GM19035 (cell line): ENCODE data around the gene SLC16A9.

Experiments
- ATAC-seq: cut with Tn5 transposase; IDR thresholded peaks from one replicate; pipeline ENCODE4 v1.9.1; 2021; ENCODE audit not compliant: unreplicated experiment

SLC16A9 gene

DNA sequence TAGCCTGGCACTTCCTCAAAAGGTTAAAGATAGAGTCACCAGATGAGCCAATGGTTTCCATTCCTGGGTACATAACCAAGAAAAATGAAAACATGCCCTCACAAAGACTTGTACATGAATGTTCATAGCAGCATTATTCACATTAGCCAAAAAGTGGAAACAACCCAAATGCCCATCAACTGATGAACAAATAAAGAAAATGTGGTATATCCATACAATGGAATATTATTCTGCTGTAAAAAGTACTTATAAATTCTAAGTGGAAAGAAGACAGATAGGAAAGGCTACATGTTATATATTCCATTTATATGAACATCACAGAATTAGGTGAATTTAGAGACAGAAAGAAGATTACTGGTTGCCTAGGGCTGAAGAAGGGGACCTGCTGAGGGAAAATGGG, 10.7 kb upstream of the SLC16A9 start:
- ATAC-seq, result no peak

DNA sequence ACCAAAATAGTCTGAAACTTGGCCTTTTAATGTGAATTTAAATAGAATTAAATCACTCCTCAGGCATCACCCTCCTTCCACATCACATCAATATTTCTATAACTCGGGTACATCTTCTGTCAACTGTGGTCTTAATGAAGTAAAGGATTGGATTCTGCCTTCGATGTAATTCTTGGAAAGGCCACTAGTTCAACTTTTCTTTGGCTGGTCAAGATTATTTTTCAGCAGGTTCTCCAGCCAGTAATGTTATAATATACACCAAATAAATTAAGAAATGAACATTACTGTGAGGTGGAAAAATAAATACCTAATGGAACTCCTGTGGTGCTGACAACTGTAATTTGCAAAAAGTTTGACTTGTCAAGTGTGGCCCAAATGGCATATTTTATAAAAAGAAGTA, 9.7 kb upstream of the SLC16A9 start:
- no peak for ATAC-seq

DNA sequence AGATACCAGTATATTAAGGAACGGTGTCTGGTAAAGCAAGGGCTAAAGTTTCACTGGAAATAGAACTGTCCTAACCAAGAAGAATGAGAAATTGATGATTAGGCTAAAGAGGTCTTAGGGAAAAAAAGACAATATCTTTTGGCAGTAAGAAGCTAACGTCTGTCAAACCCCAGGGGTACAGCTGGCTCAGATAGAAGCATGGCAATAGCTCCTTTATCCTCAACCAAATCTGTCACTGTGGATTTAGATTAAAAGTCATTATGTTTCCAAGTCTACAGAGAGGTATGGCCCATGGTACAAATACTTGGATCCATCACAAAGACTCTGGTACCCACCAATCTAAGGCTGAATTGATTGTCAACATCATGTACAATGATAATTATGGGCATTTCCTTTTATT, 8.6 kb upstream of the SLC16A9 start:
- no peak for ATAC-seq

DNA sequence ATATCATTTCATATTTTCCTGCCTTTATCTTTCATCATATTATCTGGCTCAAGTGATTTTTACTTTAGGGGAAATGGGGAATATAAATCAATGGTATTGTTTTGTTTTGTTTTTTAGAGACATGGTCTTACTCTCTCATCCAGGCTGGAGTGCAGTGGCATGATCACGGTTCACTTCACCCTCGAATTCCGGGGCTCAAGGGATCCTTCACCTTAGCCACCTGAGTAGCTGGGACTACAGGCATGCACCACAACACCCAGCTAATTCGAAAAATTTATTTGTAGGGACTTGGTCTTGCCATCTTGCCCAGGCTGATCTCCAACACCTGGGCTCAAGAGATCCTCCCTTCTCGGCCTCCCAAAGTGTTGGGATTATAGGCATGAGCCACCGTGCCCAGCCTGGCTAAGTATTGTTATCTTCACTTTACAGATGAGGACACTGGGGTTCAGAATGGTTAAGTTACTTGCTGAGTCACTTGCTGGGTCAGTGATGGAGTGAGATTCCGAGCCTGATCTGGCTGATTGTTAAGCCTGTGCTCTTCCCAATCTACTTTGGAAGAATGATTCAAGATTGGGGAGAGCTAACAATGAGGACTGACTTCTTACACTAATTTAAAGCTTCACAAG, 3.7 kb upstream of the SLC16A9 start:
- no peak for ATAC-seq

DNA sequence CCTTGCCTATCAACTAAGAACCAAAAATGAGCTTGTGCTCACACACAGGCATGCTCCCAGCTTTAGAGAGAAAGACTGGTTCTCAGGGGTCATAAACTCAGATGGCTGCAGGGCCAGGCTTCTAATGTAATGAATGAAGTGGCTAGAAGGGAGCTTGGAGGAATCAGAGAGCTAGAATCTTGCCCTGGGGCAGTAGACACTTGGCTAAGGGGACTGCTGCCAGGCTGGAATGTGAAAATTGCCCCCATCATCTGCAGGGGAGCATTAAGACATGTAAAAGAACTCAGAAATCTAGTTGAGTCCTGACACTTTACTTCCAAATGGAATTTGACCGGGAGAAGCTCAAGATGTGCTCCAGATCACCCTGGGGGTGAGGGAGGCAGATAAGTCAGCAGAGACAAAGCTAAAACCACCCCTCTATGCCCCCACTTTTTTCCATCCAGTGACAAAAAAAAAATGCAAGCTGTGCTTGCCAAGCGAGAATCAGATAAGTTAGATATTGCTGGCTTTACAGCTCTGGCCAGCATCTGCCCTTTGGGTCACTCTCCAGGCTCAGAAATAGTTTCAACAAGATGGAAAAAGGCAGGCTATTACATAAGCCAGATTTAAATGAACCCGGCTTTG, 2.3 kb upstream of the SLC16A9 start:
- no peak for ATAC-seq

DNA sequence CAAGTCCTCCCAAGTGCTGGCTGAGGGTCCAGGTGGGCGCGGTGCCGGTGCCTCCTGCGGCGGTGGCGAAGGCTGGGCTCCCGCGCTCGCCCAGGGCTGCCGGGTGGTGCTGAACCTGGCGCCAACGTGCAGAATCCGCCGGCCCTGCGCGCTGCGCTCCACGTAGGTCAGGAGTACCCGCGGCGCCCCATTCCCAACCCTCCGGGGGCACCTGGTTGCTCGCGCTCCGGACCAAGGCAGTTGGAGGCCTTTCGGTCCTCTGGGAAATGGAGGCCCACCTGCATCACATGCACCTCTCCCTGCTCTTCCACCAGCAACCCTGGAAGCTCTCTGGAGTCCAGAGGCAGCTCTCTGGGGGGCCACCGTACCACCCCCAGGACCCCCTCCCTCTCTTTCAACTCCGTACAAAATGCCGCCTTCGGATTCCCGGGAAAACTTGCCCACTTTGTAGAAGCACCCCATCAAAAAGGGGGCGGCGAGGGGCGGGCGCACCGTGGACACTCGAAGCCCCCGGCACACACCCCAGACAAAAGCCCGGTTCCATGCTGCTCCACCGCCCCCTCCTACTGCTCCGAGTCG, 745 bp downstream of the SLC16A9 start:
- ATAC-seq, result no peak

DNA sequence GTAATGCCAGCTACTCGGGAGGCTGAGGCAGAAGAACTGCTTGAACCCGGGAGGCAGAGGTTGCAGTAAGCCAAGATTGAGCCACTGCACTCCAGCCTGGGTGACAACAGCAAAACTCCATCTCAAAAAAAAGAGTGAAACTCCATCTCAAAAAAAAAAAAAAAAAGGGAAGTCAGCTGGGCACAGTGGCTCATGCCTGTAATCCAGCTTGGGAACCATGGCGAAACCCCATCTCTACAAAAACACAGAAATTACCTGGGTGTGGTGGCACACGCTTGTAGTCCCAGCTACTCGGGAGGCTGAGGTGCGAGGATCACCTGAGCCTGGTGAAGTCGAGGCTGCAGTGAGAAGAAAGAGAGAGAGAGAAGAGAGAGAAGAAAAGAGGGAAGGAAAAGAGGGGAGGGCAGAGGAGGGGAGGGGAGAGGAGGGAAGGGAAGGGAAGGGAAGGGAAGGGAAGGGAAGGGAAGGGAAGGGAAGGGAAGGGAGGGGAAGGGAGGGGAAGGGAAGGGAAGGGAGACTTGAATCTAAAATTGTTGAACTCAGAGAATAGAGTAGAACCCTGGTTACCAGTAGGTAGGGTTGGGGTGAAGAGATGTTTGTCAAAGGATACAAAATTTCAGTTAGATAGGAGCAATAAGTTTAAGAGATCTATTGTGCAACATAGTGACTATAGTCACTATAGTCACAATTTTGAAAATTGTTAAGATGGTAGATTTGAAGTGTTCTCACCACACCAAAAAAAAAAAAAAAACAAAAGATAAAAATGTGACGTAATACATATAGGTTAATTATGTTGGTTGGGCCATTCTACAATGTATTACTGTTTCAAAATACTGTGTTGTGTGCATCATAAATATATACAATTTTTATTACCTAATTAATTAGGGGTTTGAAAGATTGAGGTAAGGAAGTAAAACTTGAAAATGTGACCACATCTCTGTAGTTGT, 2.5 kb downstream of the SLC16A9 start:
- ATAC-seq, result no peak

DNA sequence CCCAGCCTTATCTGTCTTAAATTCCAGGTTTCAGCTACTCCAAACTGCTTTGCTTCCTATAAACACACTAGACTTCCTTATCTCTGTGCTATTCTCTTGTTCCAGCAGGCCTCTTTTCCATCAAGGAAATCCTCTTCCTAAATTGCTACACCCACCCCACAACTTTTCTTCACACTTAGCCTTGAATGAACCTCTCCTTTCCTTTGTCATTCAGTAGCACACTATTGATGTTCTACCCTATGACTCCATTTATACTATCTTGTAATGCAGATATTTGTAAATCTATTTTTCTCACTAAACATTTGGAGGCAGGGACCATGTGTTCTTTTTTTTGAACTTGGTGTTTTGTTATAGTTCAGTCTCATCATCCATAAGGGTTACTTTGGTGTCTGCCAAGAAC, 3.7 kb downstream of the SLC16A9 start:
- ATAC-seq, result no peak

DNA sequence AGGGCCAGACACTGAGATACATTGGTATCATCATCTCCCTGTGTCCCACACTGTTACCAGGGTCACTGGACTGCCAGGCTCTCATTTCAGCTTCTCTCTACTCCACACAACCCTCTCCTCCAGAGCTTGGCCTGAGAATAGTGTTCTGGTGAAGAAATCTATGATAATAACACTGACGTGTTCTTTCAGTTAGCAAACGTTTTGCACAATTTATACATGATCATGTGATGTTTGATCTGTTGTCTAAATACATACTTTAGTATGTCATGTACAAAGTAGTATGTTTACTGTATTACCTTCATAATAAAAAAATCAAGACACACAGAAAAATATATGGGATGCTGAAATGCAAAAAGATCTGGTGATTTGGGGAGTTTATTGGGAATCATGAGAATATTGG, 5.0 kb downstream of the SLC16A9 start:
- ATAC-seq, result no peak

DNA sequence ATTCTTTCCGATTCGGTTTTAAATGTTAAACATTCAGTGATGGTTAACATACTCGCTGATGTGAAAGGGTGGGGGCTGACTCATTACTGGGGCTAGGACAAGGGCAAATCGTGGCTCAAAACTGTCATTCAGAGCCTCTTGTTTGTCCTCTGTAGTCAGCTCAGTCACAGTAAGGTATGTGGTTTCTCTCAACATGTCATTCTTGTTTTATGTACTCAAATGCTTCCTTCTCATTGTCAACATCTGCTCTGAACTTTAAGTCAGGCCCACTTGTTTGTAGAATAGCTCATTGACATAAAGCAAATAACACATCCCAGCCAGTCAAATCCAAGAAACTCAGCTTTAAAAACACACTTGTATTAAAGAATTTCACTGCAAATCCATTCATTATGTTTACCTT, 7.3 kb downstream of the SLC16A9 start:
- ATAC-seq, result no peak

DNA sequence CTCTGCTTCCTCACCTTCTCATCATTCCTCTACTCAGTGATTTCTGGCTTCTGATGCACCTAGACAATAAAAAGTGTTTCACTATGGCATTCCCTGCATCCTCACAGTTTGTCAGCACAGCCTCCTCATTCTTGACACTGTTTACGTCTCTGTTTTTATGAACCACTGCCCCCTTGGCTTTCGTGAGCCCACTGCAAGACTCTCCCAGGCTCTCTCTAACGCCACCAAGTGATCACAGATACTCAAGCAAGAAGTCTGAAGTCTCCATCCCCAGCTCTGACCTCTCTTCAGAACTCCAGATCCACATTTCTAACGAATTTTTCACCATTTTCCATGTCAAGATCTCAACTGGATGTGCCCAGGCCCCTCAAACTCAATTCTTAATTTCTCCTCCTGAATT, 8.9 kb downstream of the SLC16A9 start:
- no peak for ATAC-seq

DNA sequence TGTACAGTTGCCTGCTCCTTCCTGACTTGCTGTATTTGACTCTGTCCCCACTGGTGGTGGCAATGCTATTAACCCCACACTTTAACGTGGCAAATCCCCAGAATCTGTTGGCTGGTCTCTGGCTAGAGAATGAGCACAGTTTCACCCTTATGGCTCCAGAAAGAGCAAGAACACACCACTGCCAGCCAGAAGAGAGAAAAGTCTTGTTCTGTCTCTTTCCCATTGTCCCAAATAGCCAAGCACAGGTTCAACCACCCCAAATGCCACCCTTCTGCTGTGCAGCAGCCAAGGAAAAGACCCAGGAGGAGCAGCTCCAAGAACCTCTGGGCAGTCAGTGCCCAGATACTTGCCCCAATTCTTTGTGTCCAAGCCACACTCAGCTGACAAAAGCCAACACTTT, 11.3 kb downstream of the SLC16A9 start:
- no peak for ATAC-seq

DNA sequence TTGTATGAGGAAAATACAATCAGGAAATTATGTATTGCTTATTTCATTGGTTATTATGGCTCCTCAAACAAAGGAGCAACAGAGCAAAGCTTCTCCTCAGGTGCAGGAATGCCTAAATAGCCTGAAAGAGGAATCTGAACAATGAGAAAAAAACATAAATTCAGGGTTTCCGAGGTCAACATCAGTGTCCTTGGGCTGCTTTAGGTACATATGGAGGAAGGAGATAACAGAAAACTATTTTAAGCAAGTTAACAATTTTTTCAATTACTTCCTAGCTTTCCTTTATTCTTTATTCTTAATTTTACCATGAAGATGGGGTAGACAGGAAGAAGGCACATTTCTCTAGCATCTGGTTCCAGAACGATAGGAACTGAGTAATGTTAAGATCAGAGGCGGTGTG, 14.0 kb downstream of the SLC16A9 start:
- ATAC-seq, result no peak

DNA sequence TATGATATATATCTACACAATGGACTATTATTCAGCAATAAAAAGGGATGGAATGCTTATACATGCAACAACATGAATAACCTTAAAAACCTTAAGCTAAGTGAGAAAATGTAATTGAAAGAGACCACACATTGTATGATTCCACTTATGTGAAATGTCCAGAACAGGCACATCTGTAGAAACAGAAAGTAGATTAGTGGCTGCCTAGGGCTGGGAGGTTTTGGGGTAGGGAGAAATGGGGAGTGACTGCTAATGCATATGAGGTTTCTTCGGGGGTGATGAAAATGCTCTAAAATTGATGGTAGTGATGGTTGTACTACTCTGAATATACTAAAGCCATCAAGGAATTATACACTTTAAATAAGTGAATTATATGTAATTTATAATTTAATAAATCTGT, 14.7 kb downstream of the SLC16A9 start:
- ATAC-seq, result no peak

DNA sequence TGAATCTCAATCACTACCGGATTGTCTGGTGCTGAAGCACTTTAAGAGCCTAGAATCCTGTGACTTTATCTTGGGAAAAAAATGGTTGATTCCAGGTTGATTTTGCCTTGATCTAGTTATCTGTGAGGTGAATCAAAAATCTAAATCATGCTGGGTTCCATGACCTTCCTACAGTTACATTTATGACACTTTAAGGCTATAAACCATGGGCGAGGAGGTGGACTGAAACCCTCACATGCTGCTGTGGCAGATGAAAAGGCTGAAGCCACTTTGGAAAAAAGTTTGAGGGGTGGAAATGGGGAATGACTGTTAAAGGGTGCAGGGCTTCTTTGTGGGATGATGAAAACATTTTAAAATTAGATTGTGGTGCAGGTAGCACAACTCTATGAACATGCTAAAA, 17.5 kb downstream of the SLC16A9 start:
- no peak for ATAC-seq

DNA sequence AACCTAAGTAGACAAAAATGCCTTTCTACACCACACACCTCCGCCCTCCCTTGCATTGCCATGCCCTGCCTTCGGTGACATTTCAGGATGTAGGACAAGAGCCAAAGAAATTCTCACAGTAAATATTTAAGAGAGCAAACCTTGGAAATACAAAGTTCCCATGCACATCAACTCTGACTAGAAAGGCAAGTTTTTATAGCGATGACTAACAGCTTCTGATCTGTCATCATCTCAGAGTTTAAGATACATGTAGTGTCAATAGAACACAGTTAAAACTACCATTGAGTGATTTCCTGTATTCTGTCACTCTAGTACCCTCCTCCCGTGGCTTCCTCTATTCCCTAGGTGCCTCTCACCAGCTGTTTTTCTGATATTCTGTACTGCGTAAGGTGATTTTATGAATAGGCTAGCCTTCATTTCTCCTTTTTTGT, 20.7 kb downstream of the SLC16A9 start:
- ATAC-seq, result no peak

DNA sequence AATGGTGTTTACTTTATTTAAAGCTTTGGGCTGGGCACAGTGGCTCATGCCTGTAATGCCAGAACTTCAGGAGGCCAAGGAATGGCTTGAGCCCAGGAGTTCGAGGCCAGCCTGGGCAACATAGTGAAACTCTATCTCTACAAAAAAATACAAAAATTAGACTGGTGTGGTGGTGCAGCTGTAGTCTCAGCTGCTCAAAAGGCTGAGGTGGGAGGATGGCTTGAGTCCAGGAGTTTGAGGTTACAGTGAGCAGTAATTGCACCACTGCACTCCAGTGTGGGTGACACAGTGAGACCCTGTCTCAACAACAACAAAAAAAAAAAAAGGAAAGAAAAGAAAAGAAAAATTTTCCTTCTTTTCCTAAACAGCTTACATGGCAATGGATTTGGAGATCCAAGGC, 22.0 kb downstream of the SLC16A9 start:
- ATAC-seq, result no peak

DNA sequence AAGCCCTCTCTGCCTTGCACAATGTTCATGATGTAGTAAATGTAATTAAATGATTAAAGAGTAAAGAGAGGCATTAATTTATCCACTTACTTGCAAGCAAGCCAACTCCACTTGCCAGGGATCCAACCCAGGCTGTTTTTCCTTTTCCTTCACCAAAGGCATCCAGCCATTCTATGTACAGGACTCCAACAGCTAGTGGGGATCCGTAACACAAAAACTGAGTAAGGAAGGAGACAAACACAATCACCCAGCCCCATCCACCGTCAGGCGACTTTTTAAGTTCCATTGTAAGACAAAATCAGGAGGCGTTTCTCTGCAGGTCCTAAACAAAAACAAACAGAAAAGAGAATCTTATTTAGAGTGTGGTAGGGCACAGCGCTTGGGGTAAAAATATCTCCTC, 25.6 kb downstream of the SLC16A9 start:
- ATAC-seq, result no peak

DNA sequence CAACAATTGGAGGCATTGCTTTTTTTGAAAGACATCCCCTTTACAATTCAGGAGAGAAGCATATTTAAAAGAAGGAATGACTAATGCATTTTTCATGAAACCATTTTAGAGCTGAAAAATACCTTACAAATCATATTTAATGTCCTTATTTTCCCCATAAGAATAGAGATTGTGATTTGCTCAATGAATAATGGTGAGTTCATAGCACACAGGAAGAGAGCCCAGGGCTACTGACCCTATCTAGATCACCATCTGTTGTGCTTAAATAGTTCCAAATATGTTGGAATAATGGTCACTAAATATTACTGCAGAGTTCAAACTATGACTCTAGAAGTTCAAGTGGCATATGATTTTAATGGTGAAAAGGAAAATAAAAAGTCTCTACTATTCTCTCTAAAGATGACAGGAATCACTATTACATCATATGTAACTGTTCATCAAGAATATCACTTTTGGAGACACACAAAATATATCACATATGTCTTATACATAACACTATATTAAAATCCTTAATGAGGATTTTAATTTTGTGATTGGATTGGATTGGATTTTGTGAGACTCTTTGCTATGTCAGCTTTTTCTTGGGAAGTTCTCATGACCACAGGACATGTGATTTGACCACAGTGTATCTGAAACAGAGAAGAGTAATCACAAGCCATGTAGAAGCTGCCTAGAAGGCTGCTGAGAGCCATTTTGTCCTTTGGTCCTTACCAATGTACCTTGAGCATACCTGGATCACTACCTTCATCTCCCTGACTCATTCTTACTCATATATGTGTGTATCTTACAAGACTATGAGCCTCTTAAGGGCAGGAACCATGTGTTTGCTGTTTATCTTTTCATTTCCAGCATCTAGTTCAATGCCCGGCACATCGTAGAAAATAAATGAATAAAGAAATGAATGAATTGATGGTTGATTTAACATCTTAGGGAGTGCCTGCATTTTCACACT, 26.4 kb downstream of the SLC16A9 start:
- ATAC-seq, result no peak

DNA sequence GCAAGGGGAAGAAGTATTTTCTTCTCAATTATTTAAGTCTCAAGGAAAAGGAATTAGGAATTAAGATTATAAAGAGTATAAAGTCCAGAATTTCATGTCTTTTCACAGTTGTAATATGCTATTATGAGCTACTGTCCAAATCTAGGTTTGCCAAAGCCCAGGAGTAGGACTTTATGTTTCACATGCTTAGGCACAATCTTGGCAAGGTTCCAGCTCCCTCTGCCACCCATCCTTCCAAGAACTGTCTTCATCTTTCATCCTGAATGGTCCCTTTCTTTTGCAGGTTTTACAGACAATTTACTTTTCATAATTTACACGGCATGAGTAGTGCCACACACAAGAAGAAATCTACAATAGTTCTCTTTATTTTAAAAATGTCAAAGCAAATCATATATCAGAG, 29.5 kb downstream of the SLC16A9 start:
- no peak for ATAC-seq

DNA sequence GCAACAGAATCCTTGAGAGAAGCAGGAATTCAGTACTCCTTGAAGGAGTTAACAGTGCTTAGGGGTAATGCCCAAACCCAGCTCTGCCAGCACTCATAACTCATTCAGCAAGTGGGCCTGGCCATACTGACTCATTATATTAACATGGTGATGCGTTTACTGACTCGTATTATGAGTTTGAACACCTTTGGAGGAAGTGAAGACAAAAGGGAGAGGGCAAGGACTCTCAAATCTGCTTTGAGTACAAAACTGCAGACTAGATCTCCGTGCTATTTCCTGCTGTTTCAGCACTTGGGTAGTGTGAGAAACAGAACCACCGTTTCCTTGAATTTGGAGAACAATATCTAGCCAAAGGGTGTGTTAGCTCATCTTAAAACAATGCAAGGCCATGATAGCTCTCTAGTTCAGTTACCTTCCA, 30.8 kb downstream of the SLC16A9 start:
- no peak for ATAC-seq
